Liver (tissue), 9 donors: ENCODE measurements around the gene RAPGEF1. TPM values are rescaled to one million over a fixed set of nuclear protein-coding genes. Genes with fewer than 3 reads are reported as not detected.
A peak's percentile ranks its signal among the peaks of the same experiment; 100 is the strongest.

Source experiments
- DNase-seq: peaks from one replicate; pipeline ENCODE4 v3.0.0-alpha.2; 2017; ENCODE audit warnings: low spot score
- H3K27ac ChIP-seq, 2 donors: one replicate each; pipeline ENCODE4 v1.7.0; 2013; ENCODE audit warnings: inconsistent platforms in 2 of 2, low read length in 2 of 2, control low read depth in 1 of 2, low read depth in 1 of 2, mild to moderate bottlenecking in 1 of 2
- H3K27me3 ChIP-seq, 4 donors: one replicate each; pipeline versions ENCODE4 v1.6.1 to v1.7.0; 2013; ENCODE audit warnings: low read length in 3 of 4, inconsistent platforms in 1 of 4, mild to moderate bottlenecking in 1 of 4, moderate library complexity in 1 of 4; ENCODE audit not compliant: control insufficient read depth in 4 of 4, insufficient read depth in 4 of 4
- H3K36me3 ChIP-seq, 4 donors: one replicate each; pipeline versions ENCODE4 v1.6.1 to v1.7.0; 2013; ENCODE audit warnings: low read length in 3 of 4, mild to moderate bottlenecking in 3 of 4, low read depth in 1 of 4, moderate library complexity in 1 of 4; ENCODE audit not compliant: control insufficient read depth in 4 of 4, insufficient read depth in 3 of 4
- H3K4me1 ChIP-seq, 4 donors: one replicate each; pipeline versions ENCODE4 v1.6.1 to v1.7.0; 2013; ENCODE audit warnings: low read length in 3 of 4, mild to moderate bottlenecking in 3 of 4, moderate library complexity in 1 of 4; ENCODE audit not compliant: control insufficient read depth in 4 of 4, insufficient read depth in 4 of 4
- H3K4me3 ChIP-seq, 3 donors: one replicate each; pipeline versions ENCODE4 v1.6.1 to v1.7.0; 2013; ENCODE audit warnings: low read length in 3 of 3, control low read depth in 1 of 3, low read depth in 1 of 3, mild to moderate bottlenecking in 1 of 3
- H3K9ac ChIP-seq, 2 donors: one replicate each; pipeline ENCODE4 v1.7.0; 2013; ENCODE audit warnings: low read length in 2 of 2, mild to moderate bottlenecking in 2 of 2, moderate library complexity in 2 of 2, control low read depth in 1 of 2, low read depth in 1 of 2
- H3K9me3 ChIP-seq, 4 donors: one replicate each; pipeline versions ENCODE4 v1.6.1 to v1.7.0; 2013; ENCODE audit warnings: low read length in 3 of 4; ENCODE audit not compliant: control insufficient read depth in 4 of 4
- ATF3 ChIP-seq: IDR thresholded peaks from 2 replicates; pipeline ENCODE4 v1.6.1; 2016; ENCODE audit warnings: antibody characterized with exemption
- EGR1 ChIP-seq, 2 donors: IDR thresholded peaks; 2 replicates each; pipeline ENCODE4 v1.6.1; 2016 to 2018; ENCODE audit warnings: antibody characterized with exemption in 2 of 2, low read depth in 2 of 2
- FOXA1 ChIP-seq: IDR thresholded peaks from 2 replicates; pipeline ENCODE4 v1.6.1; 2016; ENCODE audit warnings: antibody characterized with exemption
- FOXA2 ChIP-seq: IDR thresholded peaks from 2 replicates; pipeline ENCODE4 v1.6.1; 2016; ENCODE audit warnings: antibody characterized with exemption
- GABPA ChIP-seq, 2 donors: IDR thresholded peaks in 1 of 2; conservative IDR thresholded peaks in 1 of 2; 2 replicates each; pipeline ENCODE4 v1.6.1; 2016; ENCODE audit warnings: antibody characterized with exemption in 2 of 2, mild to moderate bottlenecking in 1 of 2, moderate library complexity in 1 of 2
- HNF4A ChIP-seq, 2 donors: conservative IDR thresholded peaks; 2 replicates each; pipeline ENCODE4 v1.6.1; 2016; ENCODE audit warnings: antibody characterized with exemption in 2 of 2, mild to moderate bottlenecking in 2 of 2
- HNF4G ChIP-seq: IDR thresholded peaks from 2 replicates; pipeline ENCODE4 v1.6.1; 2016; ENCODE audit warnings: antibody characterized with exemption
- JUND ChIP-seq, 2 donors: IDR thresholded peaks; 2 replicates each; pipeline ENCODE4 v1.6.1; 2016; ENCODE audit warnings: antibody characterized with exemption in 2 of 2
- MAX ChIP-seq: IDR thresholded peaks from 2 replicates; pipeline ENCODE4 v1.6.1; 2016; ENCODE audit warnings: antibody characterized with exemption
- NR2F2 ChIP-seq: IDR thresholded peaks from 2 replicates; pipeline ENCODE4 v1.6.1; 2016; ENCODE audit warnings: antibody characterized with exemption
- RAD21 ChIP-seq, 2 donors: IDR thresholded peaks; 2 replicates each; pipeline ENCODE4 v1.6.1; 2016; ENCODE audit warnings: antibody characterized with exemption in 2 of 2, mild to moderate bottlenecking in 2 of 2
- REST ChIP-seq: IDR thresholded peaks from 2 replicates; pipeline ENCODE4 v1.6.1; 2016; ENCODE audit warnings: antibody characterized with exemption, mild to moderate bottlenecking
- RXRA ChIP-seq, 2 donors: IDR thresholded peaks; 2 replicates each; pipeline ENCODE4 v1.6.1; 2017 to 2018; ENCODE audit warnings: antibody characterized with exemption in 2 of 2, mild to moderate bottlenecking in 1 of 2
- SP1 ChIP-seq: IDR thresholded peaks from 2 replicates; pipeline ENCODE4 v1.6.1; 2018; ENCODE audit warnings: antibody characterized with exemption, mild to moderate bottlenecking
- TAF1 ChIP-seq: conservative IDR thresholded peaks from 2 replicates; pipeline ENCODE4 v1.6.1; 2016; ENCODE audit warnings: antibody characterized with exemption, mild to moderate bottlenecking
- YY1 ChIP-seq: IDR thresholded peaks from 2 replicates; pipeline ENCODE4 v1.6.1; 2016; ENCODE audit warnings: antibody characterized with exemption, mild to moderate bottlenecking
- ZBTB33 ChIP-seq: IDR thresholded peaks from 2 replicates; pipeline ENCODE4 v1.6.1; 2016; ENCODE audit warnings: antibody characterized with exemption
- WGBS: extraction: QIAGEN DNeasy Blood & Tissue Kit; methylation state at CpG from one replicate; pipeline ENCODE4 v1.1.7; 2013; 5-methylcytosine and 5-hydroxymethylcytosine counted together
- polyA plus RNA-seq, 2 donors: library from polyadenylated mRNA; stranded (reverse) in 1 of 2; unstranded in 1 of 2; fragments of 200-250 nt in 1 of 2; fragments of >200 nt in 1 of 2; fragmentation: Nextera tagmentation in 1 of 2; extraction: Ambion mirVana in 1 of 2; gene quantifications; one replicate each; pipeline versions ENCODE4 v1.2.1 to v1.2.3, GENCODE V29; 2013 to 2015
- total RNA-seq, 2 donors: library from RNA; depleted of rRNA; stranded (reverse); fragments of >200 nt; gene quantifications; one replicate each; pipeline ENCODE4 v1.2.3, GENCODE V29; 2014
- TF ChIP-seq, protein P1 (sequence below): fragments of 150-350 bp; IDR thresholded peaks from 2 replicates; pipeline ENCODE4 v1.5.1; 2017; ENCODE audit warnings: improper control_type of control experiment, low read depth, low read length; ENCODE audit not compliant: missing input control
- donor health status: healthy.
- donor health status: healthy.
- donor health status: healthy.
- donor health status: healthy.
- donor health status: healthy.

Gene RAPGEF1
- total and polyA plus RNA-seq, 4 donors: 5.6 to 19.7 (median 16.8) TPM

GRCh38 chr9:131543141-131543540 lies 196.7 kb downstream of the RAPGEF1 start:
- peaks cover 0 to 3% (median 0%) of the 10 kb centered on the region in 4 donors for H3K27me3 ChIP-seq
- no peaks in the 10 kb centered on the region for H3K36me3 ChIP-seq
- H3K9ac ChIP-seq: no peak overlapping the region
- H3K9me3 ChIP-seq: peaks cover 0 to 6% (median 2%) of the 10 kb centered on the region in 4 donors
- no peak for TF ChIP-seq FOXA2
- TF ChIP-seq YY1: no peak
- TF ChIP-seq ZBTB33: no peak
- no peak for TF ChIP-seq FOXA1
- TF ChIP-seq EGR1 (IDR thresholded peaks at IDR 0.05; ENCODE audit: low read depth in 2 of 2): no peak
- TF ChIP-seq, protein P1, sequence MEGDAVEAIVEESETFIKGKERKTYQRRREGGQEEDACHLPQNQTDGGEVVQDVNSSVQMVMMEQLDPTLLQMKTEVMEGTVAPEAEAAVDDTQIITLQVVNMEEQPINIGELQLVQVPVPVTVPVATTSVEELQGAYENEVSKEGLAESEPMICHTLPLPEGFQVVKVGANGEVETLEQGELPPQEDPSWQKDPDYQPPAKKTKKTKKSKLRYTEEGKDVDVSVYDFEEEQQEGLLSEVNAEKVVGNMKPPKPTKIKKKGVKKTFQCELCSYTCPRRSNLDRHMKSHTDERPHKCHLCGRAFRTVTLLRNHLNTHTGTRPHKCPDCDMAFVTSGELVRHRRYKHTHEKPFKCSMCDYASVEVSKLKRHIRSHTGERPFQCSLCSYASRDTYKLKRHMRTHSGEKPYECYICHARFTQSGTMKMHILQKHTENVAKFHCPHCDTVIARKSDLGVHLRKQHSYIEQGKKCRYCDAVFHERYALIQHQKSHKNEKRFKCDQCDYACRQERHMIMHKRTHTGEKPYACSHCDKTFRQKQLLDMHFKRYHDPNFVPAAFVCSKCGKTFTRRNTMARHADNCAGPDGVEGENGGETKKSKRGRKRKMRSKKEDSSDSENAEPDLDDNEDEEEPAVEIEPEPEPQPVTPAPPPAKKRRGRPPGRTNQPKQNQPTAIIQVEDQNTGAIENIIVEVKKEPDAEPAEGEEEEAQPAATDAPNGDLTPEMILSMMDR: no peak
- TF ChIP-seq NR2F2: no peak
- TF ChIP-seq GABPA (IDR thresholded peaks at IDR 0.05 in 1 of 2, conservative IDR thresholded peaks at IDR 0.05 in 1 of 2): no peak
- no peak for TF ChIP-seq JUND (IDR thresholded peaks at IDR 0.05)
- TF ChIP-seq MAX: no peak
- TF ChIP-seq HNF4G: no peak
- no peak for TF ChIP-seq SP1
- TF ChIP-seq TAF1: no peak
- TF ChIP-seq ATF3: no peak
- no peak for TF ChIP-seq REST
- TF ChIP-seq RXRA (IDR thresholded peaks at IDR 0.05): no peak
- TF ChIP-seq HNF4A (conservative IDR thresholded peaks at IDR 0.05): no peak
- TF ChIP-seq RAD21 (IDR thresholded peaks at IDR 0.05): no peak
- 95% methylated on average over 6 of the region's 6 CpGs for WGBS
- DNase-seq: no peak
- H3K4me1 ChIP-seq: peaks cover 5 to 14% (median 7%) of the 10 kb centered on the region in 4 donors
- H3K4me3 ChIP-seq: peak overlapping the region in 1 of 3 donors; percentile 23
- H3K27ac ChIP-seq: no peak overlapping the region
